AG10803 (cell line): Measurements from ENCODE around the gene NALCN.

Experiments used
- DNase-seq: peaks from one replicate; pipeline ENCODE4 v3.0.0; 2010; ENCODE audit warnings: low read depth
- H3K4me3 ChIP-seq: 2 replicates; pipeline ENCODE4 v1.5.1; 2011; ENCODE audit warnings: mild to moderate bottlenecking, low read length, control low read depth
- TF ChIP-seq, protein P1 (sequence below): conservative IDR thresholded peaks from 2 replicates; pipeline ENCODE4 v1.5.1; 2011; ENCODE audit warnings: mild to moderate bottlenecking, low read length, control low read depth, inconsistent platforms

Gene NALCN

DNA sequence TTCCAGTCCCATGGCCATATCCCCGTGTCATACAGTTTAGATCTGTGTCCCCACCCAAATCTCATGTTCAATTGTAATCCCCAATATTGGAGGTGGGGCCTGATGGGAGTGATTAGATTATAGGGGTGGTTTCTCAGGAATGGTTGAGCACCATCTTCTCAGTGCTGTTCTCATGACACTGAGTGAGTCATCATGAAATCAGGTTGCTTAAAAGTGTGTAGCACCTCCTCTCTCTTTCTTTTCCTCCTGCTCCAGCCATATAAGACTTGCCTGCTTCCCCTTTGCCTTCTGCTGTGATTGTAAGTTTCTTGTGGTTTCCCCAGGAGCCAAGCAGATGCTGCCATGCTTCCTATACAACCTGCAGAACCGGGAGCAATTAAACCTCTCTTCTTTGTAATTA, 197.8 kb downstream of the NALCN start:
- TF ChIP-seq, protein P1, sequence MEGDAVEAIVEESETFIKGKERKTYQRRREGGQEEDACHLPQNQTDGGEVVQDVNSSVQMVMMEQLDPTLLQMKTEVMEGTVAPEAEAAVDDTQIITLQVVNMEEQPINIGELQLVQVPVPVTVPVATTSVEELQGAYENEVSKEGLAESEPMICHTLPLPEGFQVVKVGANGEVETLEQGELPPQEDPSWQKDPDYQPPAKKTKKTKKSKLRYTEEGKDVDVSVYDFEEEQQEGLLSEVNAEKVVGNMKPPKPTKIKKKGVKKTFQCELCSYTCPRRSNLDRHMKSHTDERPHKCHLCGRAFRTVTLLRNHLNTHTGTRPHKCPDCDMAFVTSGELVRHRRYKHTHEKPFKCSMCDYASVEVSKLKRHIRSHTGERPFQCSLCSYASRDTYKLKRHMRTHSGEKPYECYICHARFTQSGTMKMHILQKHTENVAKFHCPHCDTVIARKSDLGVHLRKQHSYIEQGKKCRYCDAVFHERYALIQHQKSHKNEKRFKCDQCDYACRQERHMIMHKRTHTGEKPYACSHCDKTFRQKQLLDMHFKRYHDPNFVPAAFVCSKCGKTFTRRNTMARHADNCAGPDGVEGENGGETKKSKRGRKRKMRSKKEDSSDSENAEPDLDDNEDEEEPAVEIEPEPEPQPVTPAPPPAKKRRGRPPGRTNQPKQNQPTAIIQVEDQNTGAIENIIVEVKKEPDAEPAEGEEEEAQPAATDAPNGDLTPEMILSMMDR: no peak

DNA sequence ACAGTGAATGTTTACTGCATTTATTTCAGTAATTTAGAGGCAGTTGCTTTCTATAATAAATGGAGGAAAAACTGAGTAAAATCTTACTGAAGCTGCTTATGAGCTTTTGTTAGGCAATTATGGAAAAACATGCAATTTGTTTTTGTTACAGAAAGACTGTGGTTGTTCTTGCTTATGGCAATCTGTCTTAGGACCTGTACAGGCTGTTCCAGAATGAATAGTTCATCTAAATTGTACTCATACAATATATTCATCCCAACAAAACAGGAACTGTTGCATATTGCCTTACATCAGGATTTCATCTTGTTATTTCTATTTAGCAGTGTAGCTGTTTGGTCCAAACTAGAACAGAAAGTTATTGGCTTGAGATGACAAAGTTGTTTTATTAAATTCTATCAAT, 199.2 kb downstream of the NALCN start:
- H3K4me3 ChIP-seq: no peak overlapping the region
- no peak for DNase-seq
- TF ChIP-seq, protein P1: no peak

More for the DNA sequence above, 197.8 kb downstream of the NALCN start:
- DNase-seq: no peak
- H3K4me3 ChIP-seq: no peak overlapping the region

DNA sequence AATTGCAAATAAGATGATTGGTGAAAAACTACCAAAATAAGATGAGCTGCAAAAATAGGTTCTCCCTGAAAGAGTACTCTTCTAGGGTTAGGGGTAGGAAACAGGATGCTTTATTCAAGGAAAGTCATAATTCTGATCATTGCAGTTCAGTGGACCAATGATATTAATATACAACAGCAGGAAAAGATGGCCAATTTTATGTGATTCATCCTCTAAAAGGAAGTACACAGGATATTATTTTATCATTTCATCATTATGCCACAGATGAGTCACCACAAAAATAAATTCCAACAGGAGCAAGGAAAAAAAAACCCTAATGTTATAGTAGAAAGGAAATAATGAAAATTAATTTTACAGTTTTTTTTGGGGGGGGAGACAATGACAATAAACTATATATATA, 205.0 kb downstream of the NALCN start:
- TF ChIP-seq, protein P1: no peak
- DNase-seq: peak; percentile 58
- H3K4me3 ChIP-seq: no peak overlapping the region

DNA sequence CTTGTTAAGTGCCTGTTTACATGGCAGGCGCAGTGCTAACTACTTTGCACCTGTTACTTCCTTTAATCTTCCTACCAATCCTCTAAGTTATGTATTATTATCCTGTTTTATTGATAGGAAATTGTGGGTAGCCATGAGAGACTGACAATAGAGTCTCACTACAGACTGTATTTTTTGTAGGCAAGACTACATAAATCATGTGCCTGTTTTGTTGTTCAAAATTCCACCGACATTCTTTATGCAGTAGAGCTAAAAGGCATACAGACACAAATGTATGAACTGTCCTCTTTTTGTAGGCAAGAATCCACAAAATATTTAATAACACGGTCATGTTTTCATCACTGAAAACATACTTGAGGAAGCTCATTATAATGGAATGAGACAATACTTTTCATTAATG, 205.5 kb downstream of the NALCN start:
- H3K4me3 ChIP-seq: no peak overlapping the region
- DNase-seq: no peak
- TF ChIP-seq, protein P1: no peak

DNA sequence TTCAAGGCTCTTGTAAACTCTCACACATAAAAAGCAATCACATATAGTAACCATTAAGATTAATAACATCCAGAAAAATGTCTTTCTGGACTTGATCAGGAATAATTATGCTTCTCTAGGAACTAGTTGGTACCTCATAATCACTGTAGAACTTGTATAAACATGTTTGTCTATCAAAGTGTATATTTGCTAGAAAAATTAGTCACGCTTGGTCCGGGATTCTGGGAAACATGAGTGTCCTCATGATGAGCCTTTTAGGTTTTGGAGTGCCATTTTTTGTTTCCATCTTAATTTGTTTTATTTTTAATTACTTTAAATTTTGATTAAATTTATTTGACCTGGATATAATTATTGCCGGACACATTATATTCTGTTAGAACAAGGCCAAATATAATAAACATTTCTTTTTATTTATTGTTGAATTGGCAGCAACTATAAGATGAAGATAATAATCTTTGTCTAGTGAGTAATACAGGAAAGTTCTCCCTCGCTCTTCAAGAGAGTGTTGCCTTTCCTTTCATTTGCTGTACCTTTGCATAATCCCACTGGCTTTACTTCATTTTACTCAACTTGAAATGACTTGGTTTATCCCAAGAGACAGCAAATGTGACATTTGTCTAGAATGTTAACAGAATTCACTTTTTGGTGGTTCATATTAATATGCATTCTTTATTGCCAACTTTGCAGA, 207.0 kb downstream of the NALCN start:
- H3K4me3 ChIP-seq: no peak overlapping the region
- no peak for DNase-seq
- TF ChIP-seq, protein P1: no peak

DNA sequence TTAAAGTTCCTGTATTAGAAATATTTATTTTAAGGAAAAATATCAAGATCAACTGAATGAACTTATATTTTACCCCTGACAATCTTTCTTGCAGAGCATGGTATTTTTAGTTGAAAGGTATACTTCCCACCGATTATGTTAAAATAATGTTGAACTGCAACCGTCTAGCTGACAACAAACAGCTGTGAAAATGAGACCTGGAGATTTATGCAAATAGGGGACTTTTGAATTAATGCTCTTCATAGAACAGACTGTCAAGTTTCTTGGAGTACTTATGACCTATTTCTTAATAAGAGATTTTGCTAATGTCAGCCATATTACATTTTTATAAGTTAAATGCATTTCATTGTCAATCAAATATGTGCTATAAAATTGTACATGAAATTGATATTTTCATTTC, 210.9 kb downstream of the NALCN start:
- H3K4me3 ChIP-seq: no peak overlapping the region
- TF ChIP-seq, protein P1: no peak
- DNase-seq: no peak

DNA sequence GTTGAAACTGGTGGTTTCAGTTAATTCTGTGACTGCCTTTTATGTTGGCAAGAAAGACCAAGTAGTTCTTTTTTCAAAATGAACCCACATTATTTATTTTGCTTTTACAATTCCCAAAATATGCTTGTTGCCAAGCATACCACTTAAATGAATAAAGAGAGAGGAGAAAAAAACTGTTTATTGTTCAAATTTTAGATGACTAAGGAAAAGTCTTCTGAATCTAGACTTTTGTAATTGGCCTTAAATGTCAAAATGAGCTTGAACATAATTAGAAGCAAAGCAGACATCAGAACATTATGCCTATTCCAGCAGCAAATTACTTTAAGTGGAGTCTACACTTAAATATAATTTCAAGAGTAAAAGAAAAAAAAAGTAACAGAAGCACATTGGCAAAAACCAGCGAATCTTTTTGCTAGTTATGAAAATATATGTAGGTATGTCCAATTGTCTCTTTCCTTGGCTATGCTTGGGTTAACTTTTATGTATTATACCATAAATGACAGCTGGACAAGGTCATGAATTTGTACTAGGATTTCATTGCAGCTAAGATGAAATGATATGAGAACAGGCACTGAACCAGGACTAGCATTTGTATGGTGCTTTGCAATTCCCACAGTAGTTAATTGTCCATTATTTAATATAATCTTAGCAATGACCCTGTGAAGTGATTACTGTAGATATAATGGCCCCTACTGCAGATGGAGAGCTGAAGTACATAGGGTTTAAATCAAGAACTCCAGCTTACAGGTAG, 211.9 kb downstream of the NALCN start:
- no peak overlapping the region for H3K4me3 ChIP-seq
- DNase-seq: peak; percentile 20
- TF ChIP-seq, protein P1: no peak
